Activated naive CD4-positive, alpha-beta T cell treated with anti-CD3 and anti-CD28 coated beads, Interleukin-2, amount 50 U/mL, for 72 hours (primary cell): ENCODE data around the gene TRAPPC2L. TPM values are rescaled to one million over a fixed set of nuclear protein-coding genes. Genes with fewer than 3 reads are reported as not detected.

Experiments
- ATAC-seq, 2 donors: fragments of 150-1000 bp; cut with Tn5 transposase; 2 replicates each; pipeline ENCODE4 v1.10.0; 2021; ENCODE audit warnings: mild to moderate bottlenecking in 2 of 2, moderate library complexity in 2 of 2
- DNase-seq, 2 donors: peaks; one replicate each; pipeline ENCODE4 v3.0.0; 2021 to 2022; ENCODE audit warnings: low spot score in 2 of 2
- H3K27ac Mint-ChIP-seq, 2 donors: one replicate each; pipeline ENCODE4 v1.8.0; 2022; ENCODE audit warnings: mild to moderate bottlenecking in 2 of 2, mixed read lengths in 2 of 2
- H3K36me3 Mint-ChIP-seq, 2 donors: one replicate each; pipeline ENCODE4 v1.8.0; 2022; ENCODE audit warnings: mixed read lengths in 2 of 2
- H3K9me3 Mint-ChIP-seq, 2 donors: one replicate each; pipeline ENCODE4 v1.8.0; 2022; ENCODE audit warnings: mixed read lengths in 2 of 2
- total RNA-seq, 2 donors: library from RNA; stranded (reverse); gene quantifications; one replicate each; pipeline ENCODE4 v1.2.3, GENCODE V29; 2022

TRAPPC2L gene
- total RNA-seq, 2 donors from 2014 or later = 36.0 to 63.5 TPM

DNA sequence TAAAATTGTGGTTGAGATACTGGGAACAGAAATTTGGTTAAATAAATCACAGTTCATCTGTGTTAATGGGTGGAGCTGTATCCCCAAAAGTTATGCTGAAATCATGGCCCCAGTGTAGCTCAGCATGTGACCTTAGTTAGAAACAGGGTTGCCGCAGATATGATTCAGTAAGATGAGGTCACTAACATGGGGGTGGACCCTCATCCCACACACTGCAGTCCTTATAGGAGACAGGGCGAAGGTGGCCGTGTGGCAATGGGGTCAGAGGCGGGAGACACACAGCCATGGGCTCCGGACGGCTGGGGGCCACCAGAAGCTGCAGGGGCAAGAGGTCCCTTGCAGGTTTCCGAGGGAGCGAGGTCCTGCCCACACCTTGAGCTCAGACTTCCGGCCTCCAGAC, 10.8 kb upstream of the TRAPPC2L start:
- ATAC-seq = no peak
- Mint-ChIP-seq H3K9me3 (no peaks in the 10 kb centered on the region), H3K36me3 (no peaks in the 10 kb centered on the region), H3K27ac (no peak overlapping the region)
- no peak for DNase-seq

DNA sequence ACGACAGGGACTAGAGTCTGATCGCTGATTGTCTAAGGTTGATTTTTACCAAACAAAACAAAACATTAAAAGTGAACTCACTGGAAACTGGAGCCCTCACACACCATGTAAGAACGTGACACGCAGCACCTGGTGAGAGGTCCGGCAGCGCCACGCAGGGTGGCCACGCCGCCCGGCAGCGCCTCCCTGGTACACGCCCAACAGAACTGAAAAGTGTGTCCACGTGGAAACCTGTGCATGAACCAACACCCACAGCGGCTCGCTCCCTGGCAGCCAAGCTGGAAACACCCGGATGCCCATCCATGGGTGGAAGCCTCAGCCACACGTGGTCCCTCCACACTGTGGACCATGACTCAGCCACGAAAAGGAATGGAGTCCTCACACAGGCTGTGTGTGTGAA, 9.3 kb upstream of the TRAPPC2L start:
- DNase-seq (no peak), ATAC-seq (no peak)
- Mint-ChIP-seq H3K36me3 (no peaks in the 10 kb centered on the region), H3K27ac (no peak overlapping the region), H3K9me3 (no peaks in the 10 kb centered on the region)

DNA sequence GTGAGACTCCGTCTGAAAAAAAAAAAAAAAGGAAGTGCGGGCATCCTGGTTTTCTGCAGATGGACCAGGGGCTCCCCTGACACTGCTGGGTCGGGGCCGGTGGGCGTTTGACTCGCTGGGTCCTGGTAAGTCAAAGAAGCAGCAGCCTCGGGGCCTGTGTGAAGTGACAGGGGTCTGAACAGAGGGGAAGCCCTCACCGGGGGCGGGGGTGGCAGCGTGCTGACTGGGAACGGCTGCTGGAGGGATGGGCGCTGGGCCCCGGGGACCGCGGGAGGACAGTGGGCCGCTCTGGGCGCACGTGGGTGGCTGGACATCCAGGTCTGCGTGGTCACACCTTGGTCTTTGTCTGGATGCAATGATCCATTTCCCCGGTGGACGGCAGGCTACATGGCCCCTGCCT, 8.4 kb upstream of the TRAPPC2L start:
- peak overlapping the region in 1 of 2 donors; percentile 22 for H3K27ac Mint-ChIP-seq
- no peak for ATAC-seq
- no peak for DNase-seq
- no peaks in the 10 kb centered on the region for H3K9me3 Mint-ChIP-seq
- no peaks in the 10 kb centered on the region for H3K36me3 Mint-ChIP-seq

DNA sequence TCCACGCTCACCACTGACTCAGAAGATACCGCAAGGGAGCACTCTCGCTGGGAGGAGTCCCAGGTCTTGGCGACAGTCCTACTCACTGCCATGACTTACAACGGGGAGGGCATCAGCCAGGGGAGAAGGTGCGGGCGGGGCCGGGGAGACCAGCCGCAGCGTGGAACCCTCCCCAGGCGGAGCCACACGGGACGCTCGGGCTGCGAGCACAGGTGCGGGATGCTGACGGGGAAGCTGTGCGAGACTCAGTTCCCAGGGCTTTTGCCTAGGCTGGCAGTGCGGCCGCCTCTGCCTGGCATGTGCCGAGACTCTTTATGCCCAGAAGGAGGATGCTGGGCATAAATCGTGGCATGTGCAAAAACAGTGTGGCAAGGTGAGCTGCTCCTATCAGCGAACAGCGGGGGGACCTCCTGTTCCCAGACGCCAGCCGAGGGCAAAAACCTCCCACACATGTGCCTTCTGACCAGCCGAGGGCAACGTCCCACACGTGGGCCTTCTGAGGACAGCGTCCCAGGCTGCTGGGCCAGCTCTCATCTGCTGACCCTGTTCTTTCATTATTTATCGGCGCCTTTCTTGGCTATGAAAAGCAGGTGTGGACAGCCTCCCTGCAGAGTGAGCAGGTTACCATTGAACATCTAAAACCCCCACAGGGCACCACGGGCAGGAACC, 6.3 kb upstream of the TRAPPC2L start:
- DNase-seq (no peak), ATAC-seq (no peak)
- H3K9me3 Mint-ChIP-seq = no peaks in the 10 kb centered on the region
- H3K36me3 Mint-ChIP-seq = no peaks in the 10 kb centered on the region
- H3K27ac Mint-ChIP-seq = no peak overlapping the region

DNA sequence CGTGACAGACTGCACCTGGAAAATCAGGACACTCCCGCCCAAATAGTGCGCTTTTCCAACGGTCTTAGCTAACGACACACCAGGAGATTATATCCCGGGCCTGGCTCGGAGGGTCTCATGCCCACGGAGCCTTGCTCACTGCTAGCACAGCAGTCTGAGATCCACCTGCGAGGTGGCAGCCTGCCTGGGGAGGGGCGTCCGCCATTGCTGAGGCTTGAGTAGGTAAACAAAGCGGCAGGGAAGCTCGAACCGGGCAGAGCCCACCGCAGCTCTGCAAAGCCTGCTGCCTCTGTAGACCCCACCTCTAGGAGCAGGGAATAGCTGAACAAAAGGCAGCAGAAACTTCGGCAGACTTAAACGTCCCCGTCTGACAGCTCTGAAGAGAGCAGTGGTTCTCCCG, 5.3 kb upstream of the TRAPPC2L start:
- DNase-seq (no peak), ATAC-seq (no peak)
- Mint-ChIP-seq H3K27ac (no peak overlapping the region), H3K9me3 (no peaks in the 10 kb centered on the region), H3K36me3 (no peaks in the 10 kb centered on the region)

DNA sequence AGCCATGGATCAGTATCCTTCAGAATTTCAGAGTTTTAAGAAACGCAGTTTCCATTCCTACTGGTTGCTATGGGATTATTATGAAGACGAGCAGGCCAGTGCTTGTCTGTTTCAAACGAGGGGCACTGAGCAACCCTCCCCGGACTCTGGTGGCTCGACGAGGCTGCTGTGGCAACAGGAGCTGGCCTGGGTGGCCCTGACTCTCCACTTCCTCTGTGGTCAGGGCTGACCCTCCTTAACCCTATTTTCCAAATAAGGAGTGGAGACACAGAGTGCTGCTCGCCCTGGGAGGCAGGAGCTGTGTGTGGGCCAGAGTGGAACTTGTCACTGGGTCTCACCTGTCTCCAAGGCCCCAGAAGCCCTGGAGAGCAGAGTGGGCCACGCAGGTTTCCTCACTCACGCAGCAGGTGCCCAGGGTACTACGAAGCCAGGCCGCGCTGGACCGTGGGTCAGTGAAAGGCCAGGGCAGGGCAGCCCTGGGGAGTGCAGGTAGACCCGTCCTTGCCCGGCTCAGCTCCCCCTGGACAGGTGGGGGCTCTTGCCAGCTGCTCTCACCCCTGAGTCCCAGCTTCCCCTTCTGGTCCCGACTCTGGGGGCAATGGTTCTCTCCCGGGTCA, 3.5 kb upstream of the TRAPPC2L start:
- no peaks in the 10 kb centered on the region for H3K9me3 Mint-ChIP-seq
- peaks cover 7 to 10% of the 10 kb centered on the region in 2 donors for H3K36me3 Mint-ChIP-seq
- ATAC-seq = no peak
- no peak for DNase-seq
- no peak overlapping the region for H3K27ac Mint-ChIP-seq

DNA sequence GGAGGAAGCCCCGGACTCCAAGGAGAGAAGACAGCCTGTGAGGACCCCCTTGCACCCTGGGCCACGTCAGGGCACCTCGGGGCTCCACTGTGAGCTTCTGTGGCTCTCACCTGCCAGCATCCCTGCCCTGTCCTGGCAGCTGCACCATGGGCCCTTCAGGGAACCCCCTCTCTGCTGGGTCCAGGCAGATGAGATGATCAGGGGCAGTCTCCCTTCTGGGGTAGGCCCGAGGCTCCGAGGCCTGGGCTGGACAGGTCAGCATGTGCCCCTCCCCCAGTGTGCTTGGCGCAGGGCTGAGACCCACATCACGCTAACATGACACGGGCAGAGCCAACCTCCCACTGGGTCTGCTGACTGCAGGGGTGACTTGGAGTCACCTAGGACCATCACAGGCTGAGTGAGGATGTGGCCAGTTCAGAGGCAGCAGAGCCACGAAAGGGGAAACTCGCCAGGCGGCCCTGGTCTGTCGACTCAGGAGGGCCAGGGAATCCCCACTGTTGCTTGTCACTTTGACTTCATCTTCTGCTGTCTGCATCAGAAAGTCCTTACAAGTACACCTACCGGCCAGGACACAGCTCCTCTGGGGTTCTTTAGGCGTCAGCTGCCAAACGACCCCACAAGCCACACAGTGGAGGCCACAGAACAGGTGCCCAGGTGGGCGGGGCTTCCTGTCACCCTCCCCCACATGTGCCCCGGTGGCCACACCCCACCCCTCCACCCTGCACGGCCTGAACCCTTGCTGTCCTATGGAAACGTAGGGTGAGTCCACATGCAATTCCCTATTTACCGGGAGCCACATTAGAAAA, 2.4 kb upstream of the TRAPPC2L start:
- Mint-ChIP-seq H3K9me3 (no peaks in the 10 kb centered on the region), H3K36me3 (peaks cover 7 to 10% of the 10 kb centered on the region in 2 donors), H3K27ac (peak overlapping the region; percentile 30 to 74)
- peak in 1 of 2 donors; percentile 71 for DNase-seq
- peak in 1 of 2 donors; percentile 79 for ATAC-seq

DNA sequence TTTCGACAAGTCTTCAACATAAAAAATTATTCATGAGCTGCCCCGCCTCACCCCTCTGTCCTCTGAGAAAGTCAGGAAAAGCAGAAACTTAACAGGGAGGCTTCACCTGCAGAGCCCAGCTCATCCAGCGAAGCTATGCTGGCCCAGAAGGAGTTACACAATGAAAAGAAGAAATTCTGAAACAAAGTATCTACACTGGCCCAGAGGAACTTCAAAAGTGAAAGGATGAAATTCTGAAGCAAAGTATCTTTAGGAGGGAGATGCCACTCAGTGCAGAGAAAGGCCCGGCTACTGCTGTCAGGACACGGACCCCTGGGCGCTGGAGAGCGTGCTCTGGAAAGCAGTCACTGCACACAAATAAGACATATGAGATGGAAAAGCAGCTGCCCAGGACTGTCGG, 1.8 kb upstream of the TRAPPC2L start:
- H3K9me3 Mint-ChIP-seq = no peaks in the 10 kb centered on the region
- ATAC-seq (no peak), DNase-seq (no peak)
- H3K36me3 Mint-ChIP-seq = peaks cover 7 to 11% of the 10 kb centered on the region in 2 donors
- H3K27ac Mint-ChIP-seq = peak overlapping the region; percentile 65 to 74

DNA sequence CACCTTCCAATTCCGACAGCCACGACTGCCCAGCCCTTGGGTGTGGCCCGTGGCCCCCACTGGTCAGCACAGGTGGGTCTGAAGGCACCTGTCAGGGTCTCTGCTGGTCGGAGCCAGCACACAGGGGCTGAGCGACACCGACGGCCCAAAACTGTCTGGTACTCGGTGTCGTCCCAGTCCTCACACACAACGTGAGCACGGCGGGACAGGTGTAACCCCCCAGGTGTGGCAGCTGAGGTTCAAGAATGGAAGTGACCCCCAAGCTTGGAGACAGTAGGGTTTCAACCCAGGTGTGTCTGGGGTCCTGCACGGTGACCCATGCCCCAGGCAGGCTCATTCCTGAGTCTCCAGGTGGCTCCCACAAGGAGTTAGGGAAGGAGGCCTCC, 1.2 kb upstream of the TRAPPC2L start:
- DNase-seq (no peak), ATAC-seq (no peak)
- Mint-ChIP-seq H3K9me3 (no peaks in the 10 kb centered on the region), H3K36me3 (peaks cover 7 to 16% of the 10 kb centered on the region in 2 donors), H3K27ac (no peak overlapping the region)

DNA sequence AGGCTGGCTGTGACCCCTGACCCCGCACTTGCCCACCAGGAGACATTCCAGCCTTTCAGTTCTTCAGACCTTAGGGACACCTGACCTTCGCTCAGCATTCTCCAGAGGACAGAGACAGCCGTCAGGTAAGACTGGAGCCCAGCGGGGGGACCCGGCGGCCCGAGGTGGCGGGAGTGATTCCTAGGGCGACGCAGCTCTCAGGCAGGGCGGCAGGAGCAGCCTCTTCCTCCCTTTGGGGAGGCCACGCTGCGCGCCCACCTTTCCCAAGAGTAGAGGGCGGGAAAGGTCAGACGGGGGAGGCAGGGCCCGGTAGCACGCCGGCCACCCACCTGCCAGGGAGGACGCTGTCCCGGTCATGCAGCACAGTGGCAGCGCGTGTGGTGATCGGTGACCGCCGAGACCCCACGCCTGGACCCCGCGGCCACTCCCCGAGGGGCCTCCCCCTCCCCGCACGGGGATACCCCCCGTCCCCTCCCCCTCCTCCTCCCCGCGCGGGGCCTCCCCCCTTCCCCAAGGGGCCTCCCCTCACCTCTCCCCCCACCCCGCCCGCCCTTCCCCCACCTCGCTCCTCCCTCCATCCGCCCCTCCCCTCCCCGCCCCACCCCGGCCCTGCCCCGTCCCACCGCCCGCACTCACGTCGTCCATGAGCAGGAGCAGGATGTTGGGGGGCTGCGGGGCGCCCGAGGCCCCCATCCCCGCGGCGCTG, 652 bp upstream of the TRAPPC2L start:
- H3K9me3 Mint-ChIP-seq = no peaks in the 10 kb centered on the region
- DNase-seq (no peak), ATAC-seq (peak in 1 of 2 donors; percentile 56)
- no peak overlapping the region for H3K27ac Mint-ChIP-seq
- H3K36me3 Mint-ChIP-seq = peaks cover 7 to 16% of the 10 kb centered on the region in 2 donors

DNA sequence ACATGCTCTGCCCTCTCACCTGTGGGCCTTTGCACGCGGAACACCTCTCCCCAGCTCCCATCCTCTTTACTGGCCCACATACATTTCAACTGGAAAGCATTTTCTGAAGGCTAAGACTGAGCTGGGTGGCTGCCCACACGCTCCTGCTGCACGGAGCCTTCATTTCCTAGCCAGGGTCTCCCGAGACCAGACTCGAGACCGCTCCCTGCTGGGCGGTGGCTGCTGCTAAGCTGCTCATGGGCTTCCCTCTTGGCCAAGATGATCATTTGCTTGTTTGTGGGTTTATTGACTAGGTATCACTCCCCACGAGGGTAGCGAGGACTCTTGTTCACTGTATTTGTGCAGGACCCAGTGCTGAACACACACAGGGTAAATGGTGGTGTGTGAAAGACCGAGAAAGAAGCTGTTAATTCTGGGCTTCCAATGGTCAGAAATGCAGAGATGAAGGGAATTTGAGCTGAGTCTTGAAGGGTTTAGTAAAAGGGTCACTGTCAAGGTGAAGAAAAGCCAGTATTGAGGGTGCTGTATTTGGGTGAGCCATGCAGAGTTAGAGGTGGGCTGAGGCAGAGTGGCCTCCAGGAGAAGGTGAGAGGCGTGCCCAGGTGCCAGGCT, 907 bp downstream of the TRAPPC2L start:
- peak; percentile 52 to 65 for ATAC-seq
- H3K27ac Mint-ChIP-seq = peak overlapping the region; percentile 90 to 97
- peak; percentile 71 to 77 for DNase-seq
- H3K9me3 Mint-ChIP-seq = no peaks in the 10 kb centered on the region
- H3K36me3 Mint-ChIP-seq = peaks cover 7 to 16% of the 10 kb centered on the region in 2 donors

DNA sequence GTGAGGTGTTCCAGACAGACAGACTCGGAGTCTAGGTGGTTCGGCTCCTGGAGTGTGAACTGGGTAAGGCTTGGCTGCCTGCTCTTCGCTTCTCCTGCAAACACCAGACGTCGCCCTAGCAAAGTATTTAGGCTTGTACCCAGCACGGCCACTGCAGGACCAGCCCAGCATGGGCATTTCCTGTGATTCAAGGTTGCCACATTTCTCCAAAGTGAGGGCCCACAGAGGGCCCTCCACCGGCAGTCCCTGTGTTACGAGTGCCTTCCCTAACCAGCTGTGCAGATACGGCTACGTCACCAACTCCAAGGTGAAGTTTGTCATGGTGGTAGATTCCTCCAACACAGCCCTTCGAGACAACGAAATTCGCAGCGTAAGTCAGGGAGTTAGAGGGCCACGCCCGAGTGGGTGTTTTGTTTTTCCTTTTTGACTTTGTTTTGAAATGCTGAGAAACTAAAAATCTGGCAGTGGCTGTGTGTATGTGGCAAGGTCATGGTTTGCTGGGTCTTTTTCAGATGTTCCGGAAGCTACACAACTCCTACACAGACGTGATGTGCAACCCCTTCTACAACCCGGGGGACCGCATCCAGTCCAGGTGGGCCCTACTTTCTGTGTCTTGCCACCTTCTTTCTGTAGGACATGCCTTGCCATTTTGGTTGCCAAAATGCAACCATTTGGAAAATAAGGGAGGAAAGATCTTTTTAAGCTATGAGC, 2.6 kb downstream of the TRAPPC2L start:
- no peaks in the 10 kb centered on the region for H3K9me3 Mint-ChIP-seq
- no peak overlapping the region for H3K27ac Mint-ChIP-seq
- H3K36me3 Mint-ChIP-seq = peaks cover 7 to 16% of the 10 kb centered on the region in 2 donors
- DNase-seq = no peak
- ATAC-seq = no peak

DNA sequence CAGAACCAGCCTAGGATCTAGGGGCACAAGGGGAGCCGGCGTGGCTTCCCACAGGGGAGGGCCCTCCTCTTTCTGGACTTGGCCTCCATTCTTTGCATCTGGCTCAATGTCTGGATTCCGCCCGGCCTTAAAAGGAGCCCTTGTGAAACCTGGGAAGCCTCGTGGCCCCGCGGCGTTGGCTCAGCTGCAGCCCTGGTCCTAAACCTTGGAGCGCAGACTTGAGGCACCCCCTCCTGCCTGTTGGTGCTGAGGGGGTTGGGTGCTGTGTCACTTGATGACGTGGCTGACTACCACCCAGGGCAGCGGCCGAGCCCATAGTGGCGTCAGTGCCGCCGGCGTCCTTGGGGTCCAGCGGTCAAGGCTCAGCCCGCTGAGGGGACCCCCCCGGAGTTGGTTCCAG, 4.4 kb downstream of the TRAPPC2L start:
- Mint-ChIP-seq H3K27ac (no peak overlapping the region), H3K36me3 (peaks cover 7 to 16% of the 10 kb centered on the region in 2 donors), H3K9me3 (no peaks in the 10 kb centered on the region)
- DNase-seq (no peak), ATAC-seq (no peak)

DNA sequence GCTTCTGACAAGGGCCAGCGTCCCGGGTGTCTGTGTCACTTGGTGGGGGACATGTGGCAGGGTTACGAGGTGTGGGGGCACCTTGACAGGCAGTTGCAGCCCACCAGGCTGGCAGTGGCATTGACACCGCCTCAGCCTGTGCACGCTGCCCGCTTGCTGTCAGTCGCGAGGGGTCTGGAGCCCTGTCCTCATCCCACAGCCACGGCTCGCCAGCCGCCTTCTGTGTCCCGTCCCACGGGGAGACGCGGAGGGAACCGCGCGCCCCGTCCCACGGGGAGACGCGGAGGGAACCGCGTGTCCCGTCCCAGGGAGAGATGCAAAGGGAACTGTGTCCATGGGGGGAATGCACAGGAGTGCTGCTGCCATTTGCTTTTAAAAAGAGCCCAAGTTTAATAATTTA, 6.0 kb downstream of the TRAPPC2L start:
- peaks cover 0 to 6% of the 10 kb centered on the region in 2 donors for H3K36me3 Mint-ChIP-seq
- H3K27ac Mint-ChIP-seq = no peak overlapping the region
- no peak for DNase-seq
- no peak for ATAC-seq
- H3K9me3 Mint-ChIP-seq = no peaks in the 10 kb centered on the region

DNA sequence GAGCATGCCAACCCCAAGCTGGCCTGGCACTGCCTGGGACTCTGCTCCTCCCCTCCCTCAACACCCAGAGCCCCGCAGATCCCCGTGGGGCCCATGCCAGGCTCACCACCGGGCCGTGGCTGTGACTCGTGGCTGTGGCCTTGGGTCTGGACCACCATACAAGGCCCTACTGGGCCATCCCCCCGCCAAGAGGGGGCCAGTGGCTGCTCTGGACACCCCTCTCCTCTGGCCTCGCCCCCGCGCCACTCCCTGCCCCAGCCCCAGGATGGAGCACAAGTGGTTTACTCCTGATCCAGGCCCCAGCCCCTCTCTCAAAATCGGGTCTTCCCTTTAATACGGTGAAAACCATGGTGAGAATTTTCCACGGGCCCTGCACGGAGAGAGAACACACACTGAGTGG, 6.5 kb downstream of the TRAPPC2L start:
- Mint-ChIP-seq H3K36me3 (peaks cover 0 to 6% of the 10 kb centered on the region in 2 donors), H3K9me3 (no peaks in the 10 kb centered on the region), H3K27ac (no peak overlapping the region)
- ATAC-seq (no peak), DNase-seq (no peak)

DNA sequence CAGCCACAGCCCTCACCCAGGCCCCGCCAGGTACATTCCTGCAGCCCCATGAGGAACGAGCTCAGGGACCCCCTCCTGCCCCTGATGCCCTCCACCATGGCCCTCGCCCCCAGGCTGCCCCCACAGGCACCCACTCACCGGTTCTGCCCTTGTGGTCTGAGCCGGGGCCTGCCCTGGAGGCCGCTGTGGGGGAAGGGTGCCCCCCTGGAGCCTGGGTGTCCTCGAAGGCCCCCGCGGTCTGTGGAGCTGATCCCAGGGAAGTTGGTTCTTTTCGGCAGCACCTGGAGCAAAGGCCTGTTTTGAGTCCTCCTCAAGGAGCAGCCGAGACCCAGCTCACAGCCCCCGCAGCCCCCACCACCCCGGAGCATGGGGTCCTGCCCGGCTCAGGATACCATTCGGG, 7.2 kb downstream of the TRAPPC2L start:
- Mint-ChIP-seq H3K36me3 (peaks cover 0 to 6% of the 10 kb centered on the region in 2 donors), H3K27ac (no peak overlapping the region), H3K9me3 (no peaks in the 10 kb centered on the region)
- ATAC-seq (no peak), DNase-seq (no peak)
